ENCODE data around the gene FAM168A. TPM values are rescaled to one million over a fixed set of nuclear protein-coding genes. Genes with fewer than 3 reads are reported as not detected.

FAM168A gene
- total RNA-seq, 1 experiment from 2014 or later, result 13.8 TPM

DNA sequence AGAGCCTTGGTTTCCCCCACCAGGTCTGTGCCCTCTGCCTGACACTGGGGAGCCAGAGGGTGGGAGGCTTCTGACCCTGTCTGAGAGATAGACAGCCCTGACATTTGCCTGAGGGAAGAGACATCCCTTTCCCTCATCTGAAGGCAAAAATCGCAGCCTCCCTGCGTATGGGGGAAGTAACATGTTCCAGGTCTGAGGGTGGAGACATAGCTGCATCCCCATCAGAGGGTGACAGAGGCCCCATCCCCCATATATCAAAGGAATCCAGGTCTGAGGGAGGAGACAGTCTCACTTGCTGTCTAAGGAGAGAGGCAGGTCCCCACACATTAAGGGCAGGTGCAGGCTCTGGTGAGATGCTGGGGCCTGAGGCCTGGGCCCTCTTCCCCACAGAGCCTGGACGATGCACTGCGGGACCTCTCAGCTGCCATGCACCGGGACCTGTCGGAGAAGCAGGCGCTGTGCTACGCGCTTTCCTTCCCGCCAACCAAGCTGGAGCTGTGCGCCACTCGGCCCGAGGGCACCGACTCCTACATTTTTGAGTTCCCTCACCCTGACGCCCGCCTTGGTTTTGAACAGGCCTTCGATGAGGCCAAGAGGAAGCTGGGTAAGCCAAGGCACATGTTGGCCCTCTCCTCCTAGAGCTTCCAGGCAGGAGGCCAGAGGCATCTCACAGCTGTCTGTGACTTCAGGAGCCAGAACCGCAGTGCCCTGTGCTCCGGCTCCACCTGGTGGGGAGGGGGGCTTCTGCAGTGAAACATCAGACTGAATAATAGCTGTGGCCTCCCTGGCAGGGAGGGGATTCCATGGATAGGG lies 237.8 kb downstream of the FAM168A start:
- no peak overlapping the region for H3K27ac Mint-ChIP-seq (ENCODE audit: low read depth, unreplicated experiment)
- CTCF ChIA-PET, result interaction anchor here (0.7 to 6.9 kb wide), 6 partner anchors 9 to 41 kb away, joined by 4 to 53 read pairs (median 7); no protein-coding TSS in a partner anchor
- no peaks in the 10 kb centered on the region for H3K4me1 Mint-ChIP-seq (ENCODE audit: insufficient read depth, unreplicated experiment)
- peak; percentile 29 for DNase-seq (ENCODE audit: unreplicated experiment)
- BruUV-seq (replicated peaks), result no TSS peak
- no peaks in the 10 kb centered on the region for H3K27me3 Mint-ChIP-seq (ENCODE audit: insufficient read depth, unreplicated experiment)
- H3K4me3 Mint-ChIP-seq (ENCODE audit: unreplicated experiment), result no peak overlapping the region
- TF ChIP-seq, protein P1, sequence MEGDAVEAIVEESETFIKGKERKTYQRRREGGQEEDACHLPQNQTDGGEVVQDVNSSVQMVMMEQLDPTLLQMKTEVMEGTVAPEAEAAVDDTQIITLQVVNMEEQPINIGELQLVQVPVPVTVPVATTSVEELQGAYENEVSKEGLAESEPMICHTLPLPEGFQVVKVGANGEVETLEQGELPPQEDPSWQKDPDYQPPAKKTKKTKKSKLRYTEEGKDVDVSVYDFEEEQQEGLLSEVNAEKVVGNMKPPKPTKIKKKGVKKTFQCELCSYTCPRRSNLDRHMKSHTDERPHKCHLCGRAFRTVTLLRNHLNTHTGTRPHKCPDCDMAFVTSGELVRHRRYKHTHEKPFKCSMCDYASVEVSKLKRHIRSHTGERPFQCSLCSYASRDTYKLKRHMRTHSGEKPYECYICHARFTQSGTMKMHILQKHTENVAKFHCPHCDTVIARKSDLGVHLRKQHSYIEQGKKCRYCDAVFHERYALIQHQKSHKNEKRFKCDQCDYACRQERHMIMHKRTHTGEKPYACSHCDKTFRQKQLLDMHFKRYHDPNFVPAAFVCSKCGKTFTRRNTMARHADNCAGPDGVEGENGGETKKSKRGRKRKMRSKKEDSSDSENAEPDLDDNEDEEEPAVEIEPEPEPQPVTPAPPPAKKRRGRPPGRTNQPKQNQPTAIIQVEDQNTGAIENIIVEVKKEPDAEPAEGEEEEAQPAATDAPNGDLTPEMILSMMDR (IDR thresholded peaks at IDR 0.05; ENCODE audit: unreplicated experiment), result peak; percentile 40
- peaks cover 36% of the 10 kb centered on the region for H3K36me3 Mint-ChIP-seq (ENCODE audit: insufficient read depth, unreplicated experiment)
- H3K9me3 Mint-ChIP-seq (ENCODE audit: unreplicated experiment), result no peaks in the 10 kb centered on the region
- intact Hi-C loops (cut with micrococcal nuclease), result no loop called here
- POLR2A ChIA-PET, result interaction anchor here (0.6 kb wide), 1 partner anchor 266 kb away, joined by 3 read pairs; no protein-coding TSS in a partner anchor

DNA sequence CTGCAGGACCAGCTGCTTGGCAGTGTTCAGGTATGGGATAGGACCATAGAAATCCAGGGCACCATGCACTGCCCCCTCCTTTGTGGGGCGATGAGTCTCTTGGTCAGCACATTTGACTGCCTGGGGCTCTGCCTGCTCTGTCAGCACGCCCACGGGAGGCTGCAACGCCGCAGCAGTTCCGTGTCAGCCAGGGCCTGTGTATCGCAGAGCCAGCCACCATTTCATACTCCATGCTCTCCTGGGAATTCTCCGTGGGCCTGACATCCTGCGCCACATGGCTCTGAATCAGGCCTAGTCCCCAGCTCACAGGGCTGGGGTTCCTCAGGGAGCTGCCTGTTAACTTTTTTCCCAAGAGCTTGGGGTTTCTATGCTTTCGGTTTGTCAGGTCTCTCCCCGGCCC lies 238.6 kb downstream of the FAM168A start:
- Mint-ChIP-seq H3K9me3 (ENCODE audit: unreplicated experiment) (no peaks in the 10 kb centered on the region), H3K36me3 (ENCODE audit: insufficient read depth, unreplicated experiment) (peaks cover 36% of the 10 kb centered on the region), H3K4me1 (ENCODE audit: insufficient read depth, unreplicated experiment) (no peaks in the 10 kb centered on the region), H3K27ac (ENCODE audit: low read depth, unreplicated experiment) (no peak overlapping the region), H3K4me3 (ENCODE audit: unreplicated experiment) (no peak overlapping the region), H3K27me3 (ENCODE audit: insufficient read depth, unreplicated experiment) (no peaks in the 10 kb centered on the region)
- no peak for DNase-seq (ENCODE audit: unreplicated experiment)
- POLR2A ChIA-PET, result no interaction called here
- BruUV-seq (replicated peaks), result no TSS peak
- CTCF ChIA-PET, result interaction anchor here (0.9 to 6.9 kb wide), 5 partner anchors 8 to 52 kb away, joined by 3 to 53 read pairs (median 10); no protein-coding TSS in a partner anchor
- TF ChIP-seq, protein P1 (IDR thresholded peaks at IDR 0.05; ENCODE audit: unreplicated experiment), result no peak
- intact Hi-C loops (cut with micrococcal nuclease), result no loop called here

- Mint-ChIP-seq H3K9me3 (ENCODE audit: unreplicated experiment) (no peaks in the 10 kb centered on the region), H3K4me1 (ENCODE audit: insufficient read depth, unreplicated experiment) (no peaks in the 10 kb centered on the region), H3K4me3 (ENCODE audit: unreplicated experiment) (no peak overlapping the region), H3K27me3 (ENCODE audit: insufficient read depth, unreplicated experiment) (no peaks in the 10 kb centered on the region), H3K27ac (ENCODE audit: low read depth, unreplicated experiment) (no peak overlapping the region), H3K36me3 (ENCODE audit: insufficient read depth, unreplicated experiment) (peaks cover 41% of the 10 kb centered on the region)
- no peak for DNase-seq (ENCODE audit: unreplicated experiment)
- no TSS peak for BruUV-seq (replicated peaks)
- intact Hi-C loops (cut with micrococcal nuclease), result no loop called here
- TF ChIP-seq, protein P1 (IDR thresholded peaks at IDR 0.05; ENCODE audit: unreplicated experiment), result no peak
- ChIA-PET POLR2A (no interaction called here), CTCF (interaction anchor here (0.7 to 1.2 kb wide), 4 partner anchors 22 to 51 kb away, joined by 3 to 7 read pairs (median 4); no protein-coding TSS in a partner anchor)
Measured at GRCh38 chr11:73358071-73358470, 239.8 kb downstream of the FAM168A start.

DNA sequence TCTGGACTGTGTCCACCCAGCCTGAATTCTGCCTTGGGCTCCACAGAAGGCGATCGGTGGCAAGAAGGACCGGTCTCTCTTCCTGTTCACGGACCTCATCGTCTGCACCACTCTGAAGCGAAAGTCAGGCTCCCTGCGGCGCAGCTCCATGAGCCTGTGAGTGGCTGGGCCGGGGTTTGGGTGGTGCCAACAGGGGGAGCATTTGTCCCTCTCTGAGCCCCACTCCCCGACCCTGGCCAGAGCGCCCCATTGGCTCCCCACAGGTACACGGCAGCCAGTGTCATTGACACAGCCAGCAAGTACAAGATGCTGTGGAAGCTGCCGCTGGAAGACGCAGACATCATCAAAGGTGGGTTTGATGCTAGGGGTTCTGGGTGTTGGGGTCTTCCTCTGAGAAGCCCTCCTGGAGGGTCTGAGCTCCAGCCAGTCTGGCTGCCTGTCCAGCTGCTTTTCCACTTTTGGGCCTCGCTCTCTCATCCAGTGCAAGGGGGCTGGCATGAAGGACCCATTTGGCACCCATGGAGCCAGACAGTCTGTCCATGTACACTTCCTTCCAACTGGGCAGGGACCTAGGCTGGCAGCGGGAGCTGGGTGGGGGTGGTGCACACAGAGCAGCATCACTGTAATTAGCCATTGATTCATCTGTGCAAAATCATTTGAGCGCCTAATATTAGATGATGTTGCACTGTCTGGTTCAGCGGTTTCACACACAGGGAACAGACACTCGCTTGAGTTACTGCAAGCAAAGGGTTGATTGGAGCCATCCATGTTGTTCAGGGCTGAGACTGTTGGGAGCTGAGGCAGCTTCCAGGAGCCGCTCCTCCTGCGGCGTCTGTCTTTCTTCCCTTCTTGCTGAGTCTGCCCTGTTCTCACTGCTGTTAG lies 240.7 kb downstream of the FAM168A start:
- BruUV-seq (replicated peaks), result no TSS peak
- no peak overlapping the region for H3K27ac Mint-ChIP-seq (ENCODE audit: low read depth, unreplicated experiment)
- no peak for DNase-seq (ENCODE audit: unreplicated experiment)
- CTCF ChIA-PET, result interaction anchor here (0.7 to 1.2 kb wide), 4 partner anchors 22 to 1041 kb away, joined by 3 to 7 read pairs (median 4); partner anchors contain the start of gene PGM2L1
- POLR2A ChIA-PET, result no interaction called here
- H3K9me3 Mint-ChIP-seq (ENCODE audit: unreplicated experiment), result no peaks in the 10 kb centered on the region
- intact Hi-C loops (cut with micrococcal nuclease), result no loop called here
- peaks cover 45% of the 10 kb centered on the region for H3K36me3 Mint-ChIP-seq (ENCODE audit: insufficient read depth, unreplicated experiment)
- no peaks in the 10 kb centered on the region for H3K27me3 Mint-ChIP-seq (ENCODE audit: insufficient read depth, unreplicated experiment)
- no peak overlapping the region for H3K4me3 Mint-ChIP-seq (ENCODE audit: unreplicated experiment)
- TF ChIP-seq, protein P1 (IDR thresholded peaks at IDR 0.05; ENCODE audit: unreplicated experiment), result no peak
- H3K4me1 Mint-ChIP-seq (ENCODE audit: insufficient read depth, unreplicated experiment), result no peaks in the 10 kb centered on the region

Data from MCF 10A (cell line).